GM19043 (cell line): ENCODE data around the gene MYEOV.

Experiments used
- ATAC-seq: cut with Tn5 transposase; IDR thresholded peaks from one replicate; pipeline ENCODE4 v1.9.1; 2021; ENCODE audit warnings: low read depth; ENCODE audit not compliant: unreplicated experiment

Gene MYEOV

DNA sequence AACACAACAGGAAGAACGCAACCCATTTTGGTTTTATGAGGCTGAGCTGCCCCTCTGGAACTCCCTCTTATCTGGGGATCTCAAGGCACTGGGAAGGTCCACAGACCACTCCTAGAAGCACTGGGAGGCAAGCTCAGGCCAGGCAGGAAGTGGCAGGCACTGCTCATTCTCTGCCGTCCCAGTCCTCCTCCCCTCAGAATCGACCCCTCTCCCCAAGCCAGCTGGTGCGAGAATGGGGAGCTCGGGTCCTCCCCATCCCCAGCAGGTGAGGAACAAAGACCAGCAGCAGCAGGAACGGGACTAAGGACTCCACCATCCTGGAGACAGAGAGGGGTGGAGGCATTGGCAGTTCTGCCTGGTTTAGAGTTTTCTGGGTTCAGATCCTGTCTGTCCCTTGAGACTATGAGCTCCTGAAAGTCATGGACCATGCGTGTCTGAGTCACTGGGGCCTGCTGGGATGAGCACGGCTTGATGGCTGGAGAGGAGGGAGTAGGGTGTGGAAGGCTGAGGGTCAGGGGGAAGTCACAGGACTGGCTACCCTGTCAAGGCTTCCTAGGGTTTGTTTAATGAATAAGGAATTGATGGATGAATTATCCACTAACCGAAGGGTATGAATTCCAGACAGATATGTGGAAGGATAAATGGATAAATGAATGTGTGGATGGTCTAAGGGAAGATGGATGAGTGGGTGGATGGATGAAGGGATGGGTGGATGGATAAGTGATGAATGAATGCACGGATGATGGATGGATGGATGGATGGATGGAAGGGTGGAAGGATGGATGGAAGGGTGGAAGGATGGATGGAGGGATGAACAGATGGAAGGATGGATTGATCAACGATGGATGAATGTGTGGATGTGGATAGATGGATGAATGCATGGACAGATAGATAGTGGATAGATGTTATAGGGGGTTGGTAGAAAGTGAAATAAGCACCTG lies 6.4 kb downstream of the MYEOV start:
- ATAC-seq = no peak

DNA sequence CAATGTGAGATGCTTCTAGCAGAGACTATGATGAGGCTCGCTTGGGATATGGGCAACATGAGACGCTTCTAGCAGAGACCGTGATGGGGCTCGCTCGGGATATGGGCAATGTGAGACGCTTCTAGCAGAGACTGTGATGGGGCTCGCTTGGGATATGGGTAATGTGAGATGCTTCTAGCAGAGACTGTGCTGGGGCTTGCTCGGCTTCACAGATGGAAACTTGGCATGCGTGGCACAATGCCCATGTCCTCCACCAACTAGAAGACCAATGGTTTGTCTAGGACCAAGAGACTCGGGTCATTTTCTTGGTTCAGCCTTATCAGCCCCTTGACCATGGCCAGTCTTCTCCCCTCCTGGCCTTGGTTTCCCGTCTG lies 7.1 kb downstream of the MYEOV start:
- ATAC-seq = no peak

DNA sequence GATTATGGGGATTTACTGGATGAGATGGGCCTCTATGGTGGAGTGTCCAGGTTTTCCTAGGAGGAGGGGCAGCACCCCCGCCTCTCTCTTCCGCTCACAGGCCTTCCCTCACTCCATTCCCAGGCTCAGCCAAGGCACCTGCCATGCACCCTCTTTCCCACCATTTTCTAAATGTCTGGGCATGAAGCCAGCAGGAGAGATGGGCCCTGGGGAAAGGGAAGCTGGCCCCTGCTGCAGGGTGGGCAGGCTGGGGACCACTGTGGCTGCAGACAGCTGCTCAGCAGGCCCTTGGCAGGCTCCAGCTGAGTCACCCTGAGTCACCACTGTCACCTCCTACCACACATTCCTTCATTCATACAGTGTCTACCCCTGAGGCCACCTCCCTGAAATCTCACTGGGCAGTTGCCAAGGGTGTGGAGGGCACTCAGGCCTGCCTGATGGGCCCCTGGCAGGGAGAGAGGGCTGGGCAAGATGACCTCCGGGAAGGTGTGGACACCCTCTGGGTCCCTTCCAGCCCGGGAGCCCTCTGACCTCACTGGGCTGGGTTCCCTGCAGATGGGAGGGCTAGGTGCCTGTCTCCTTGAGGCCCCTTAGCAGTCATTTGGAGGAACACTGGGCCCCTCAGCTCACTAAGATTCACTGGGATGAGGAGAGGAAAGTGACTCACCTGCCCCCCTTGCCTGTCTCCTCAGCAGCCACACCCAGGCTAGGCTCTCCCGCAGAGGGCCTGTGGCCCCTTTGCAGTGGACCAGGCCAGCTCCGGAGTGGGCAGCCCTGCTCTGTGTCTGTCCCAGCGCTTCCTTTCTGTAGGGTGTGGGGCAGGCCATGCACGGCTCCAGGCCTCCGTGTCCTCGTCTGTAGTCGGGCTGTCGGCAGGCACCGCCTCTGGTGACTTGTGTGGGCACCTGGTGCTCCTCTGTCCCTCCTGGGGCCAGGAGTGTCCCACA lies 7.8 kb downstream of the MYEOV start:
- ATAC-seq = no peak

DNA sequence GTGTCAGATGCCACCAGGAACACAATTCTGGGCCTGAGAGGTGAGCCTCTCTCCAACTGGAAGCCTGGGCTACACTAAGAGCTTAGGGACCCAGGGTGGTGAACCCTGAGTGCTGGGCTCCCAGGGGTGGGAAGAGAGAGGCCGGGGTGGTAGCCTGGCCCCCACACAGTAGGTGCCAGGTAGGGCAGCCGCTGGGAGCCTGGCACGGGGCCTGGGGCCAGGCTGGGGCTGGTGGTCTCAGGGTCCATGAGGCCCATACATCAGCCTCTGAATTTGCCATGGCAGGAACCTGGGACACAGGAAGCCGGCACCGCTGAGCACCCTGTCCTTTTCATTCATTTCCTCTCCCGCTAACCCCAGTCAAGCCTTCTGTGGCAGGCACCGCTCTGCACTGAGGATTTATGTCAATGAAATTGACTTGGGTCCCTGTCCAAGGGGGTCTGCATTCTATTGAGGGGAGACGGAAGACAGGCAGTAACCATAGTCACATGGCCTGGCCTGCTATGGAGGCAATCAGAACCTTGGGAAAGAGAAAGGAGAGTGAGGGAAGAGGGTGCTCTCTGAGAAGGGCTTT lies 8.6 kb downstream of the MYEOV start:
- ATAC-seq = no peak

DNA sequence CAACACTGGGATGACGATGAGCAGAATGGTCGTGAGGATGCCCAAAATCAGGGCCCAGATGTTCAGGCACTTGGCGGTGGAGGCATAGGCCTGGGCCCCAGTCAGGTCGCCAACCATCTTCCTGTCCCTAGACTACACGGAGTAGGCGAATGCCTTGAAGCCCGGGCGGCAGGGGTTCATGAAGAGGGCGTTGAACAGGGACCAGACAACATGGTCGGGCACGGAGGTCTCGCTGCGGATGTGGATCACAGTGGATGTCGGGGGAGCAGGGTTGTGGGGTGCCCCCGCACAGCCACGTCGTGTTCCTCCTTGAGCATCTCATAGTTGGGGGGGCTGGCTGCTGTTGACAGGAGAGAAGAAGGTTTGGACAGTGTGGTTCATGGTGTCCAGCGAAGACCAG lies 9.5 kb downstream of the MYEOV start:
- ATAC-seq = no peak

DNA sequence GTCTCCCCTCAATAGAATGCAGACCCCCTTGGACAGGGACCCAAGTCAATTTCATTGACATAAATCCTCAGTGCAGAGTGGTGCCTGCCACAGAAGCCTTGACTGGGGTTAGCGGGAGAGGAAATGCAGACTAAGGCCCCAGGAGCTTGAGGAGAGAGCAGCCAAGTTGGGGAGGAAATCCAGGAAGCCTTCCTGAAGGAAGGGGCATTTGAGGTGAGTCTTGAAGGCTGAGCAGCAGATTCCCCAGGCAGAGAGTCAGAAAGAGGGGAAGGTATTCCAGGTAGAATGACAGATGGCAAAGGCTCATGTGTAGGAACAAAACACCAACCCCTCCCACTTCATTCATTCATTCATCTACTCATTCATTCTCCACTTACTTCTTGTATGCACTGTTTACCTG lies 10.3 kb downstream of the MYEOV start:
- ATAC-seq = no peak

DNA sequence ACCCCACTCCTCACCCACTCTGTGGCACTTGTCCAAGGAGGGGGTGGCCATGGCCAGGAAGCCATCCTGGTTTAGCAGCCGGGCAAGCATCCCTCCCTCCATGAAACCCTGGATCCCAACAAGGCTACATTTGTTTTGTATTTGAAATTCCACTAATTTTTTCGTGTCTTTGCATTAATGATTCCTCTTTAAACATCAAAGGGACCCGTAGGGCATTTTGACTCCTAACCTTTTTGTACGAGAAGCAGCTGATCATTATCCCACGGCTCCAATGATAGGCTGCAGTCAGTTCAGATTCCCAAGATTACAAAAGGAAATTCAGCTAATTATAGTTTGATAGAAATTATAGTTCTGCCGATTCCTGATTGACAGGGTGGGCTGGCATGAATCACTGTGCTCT lies 10.7 kb downstream of the MYEOV start:
- ATAC-seq = no peak

DNA sequence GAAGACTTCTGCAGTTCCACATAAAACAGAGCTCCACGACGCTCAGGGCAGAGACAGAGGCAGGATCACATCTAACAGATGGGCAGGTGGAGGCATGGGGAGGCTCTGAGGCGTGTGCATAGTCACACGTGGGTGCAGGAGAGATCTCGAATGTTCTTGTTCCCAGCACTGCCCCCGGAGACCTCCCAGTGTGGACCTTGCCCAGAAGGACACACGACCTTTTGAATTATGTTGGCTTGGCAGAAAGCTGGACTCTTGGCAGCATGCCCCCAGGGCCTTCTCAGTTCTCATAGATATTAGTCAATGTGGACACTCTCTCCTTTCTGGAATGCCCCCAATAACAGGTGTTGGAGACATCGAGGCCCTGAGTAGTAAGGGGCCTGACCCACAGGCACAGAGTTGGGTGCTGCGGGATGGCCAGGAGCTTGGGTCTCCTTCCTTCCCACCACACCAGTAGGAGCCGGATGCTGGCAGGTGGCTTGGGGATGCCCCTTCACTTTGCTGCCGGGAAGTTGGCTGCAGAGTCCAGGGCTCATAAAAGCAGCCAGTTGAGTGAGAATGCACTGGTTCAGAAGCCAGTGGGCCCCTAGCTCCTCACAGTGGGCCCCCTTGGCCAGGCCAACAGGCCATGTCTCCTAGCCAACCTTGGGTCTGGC lies 12.1 kb downstream of the MYEOV start:
- ATAC-seq = no peak

DNA sequence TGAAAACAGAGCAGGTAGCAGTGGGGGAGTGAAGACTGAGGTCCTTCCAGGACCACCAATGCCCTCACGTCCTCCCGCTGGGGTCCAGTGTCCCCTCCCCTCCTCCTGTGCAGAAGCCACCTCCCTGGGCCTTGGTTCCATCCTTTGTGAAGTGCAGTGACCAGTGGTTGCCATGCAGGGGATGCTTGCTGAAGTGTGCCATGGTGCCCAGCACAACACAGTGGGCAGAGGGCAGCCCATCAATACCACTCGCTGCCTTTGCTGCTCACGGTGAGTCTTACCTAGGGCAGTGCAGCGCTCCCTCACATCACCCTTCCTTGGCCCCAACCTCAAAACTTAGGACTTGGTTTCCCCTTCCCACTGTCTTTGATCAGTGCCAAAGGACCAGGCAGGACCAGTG lies 12.9 kb downstream of the MYEOV start:
- no peak for ATAC-seq

DNA sequence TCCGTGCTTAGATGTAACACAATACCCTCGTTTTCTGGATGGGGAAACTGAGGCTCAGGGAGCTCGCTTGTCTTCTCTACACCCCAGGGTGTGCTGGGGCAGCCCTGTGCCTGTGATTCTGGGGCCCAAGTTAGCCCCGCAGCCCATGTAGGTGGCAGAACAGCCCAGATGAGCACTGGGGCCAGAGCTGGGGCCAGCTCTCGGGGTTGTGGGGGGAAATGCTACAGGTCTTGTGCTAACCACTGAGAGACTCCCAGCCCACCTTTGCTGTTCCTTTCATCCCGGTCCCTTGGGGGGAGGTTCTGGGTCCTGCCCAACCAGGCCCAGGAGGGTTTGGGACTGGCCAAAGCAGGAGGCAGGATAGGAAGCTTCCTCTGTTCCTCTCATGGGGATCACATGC lies 13.5 kb downstream of the MYEOV start:
- no peak for ATAC-seq

DNA sequence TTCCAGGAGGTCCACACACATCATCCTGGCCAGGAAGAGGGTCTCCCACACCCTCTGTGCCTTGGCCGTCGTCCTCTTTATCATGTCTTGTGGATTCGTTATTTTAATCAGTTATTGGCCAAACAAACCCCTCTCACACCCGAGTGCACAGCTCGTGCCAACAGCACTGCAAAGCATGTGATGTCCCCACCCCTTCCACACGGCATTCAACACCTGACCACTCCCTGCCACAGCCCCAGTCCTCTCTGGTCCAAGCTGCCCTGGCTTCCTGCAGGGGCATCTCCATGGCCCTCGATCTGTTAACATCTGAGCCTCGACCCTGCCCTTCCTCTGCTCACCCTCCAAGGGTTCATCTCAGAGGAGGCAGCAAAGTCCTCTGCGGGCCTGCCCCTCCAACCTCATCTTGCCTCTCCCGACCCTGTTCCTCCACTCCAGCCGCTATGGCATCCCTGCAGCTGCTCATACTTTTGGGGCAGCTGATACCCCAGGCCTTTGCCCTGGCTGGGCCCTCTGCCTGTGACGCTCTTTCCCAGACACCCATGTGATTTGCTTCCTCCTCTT lies 14.0 kb downstream of the MYEOV start:
- ATAC-seq = no peak

DNA sequence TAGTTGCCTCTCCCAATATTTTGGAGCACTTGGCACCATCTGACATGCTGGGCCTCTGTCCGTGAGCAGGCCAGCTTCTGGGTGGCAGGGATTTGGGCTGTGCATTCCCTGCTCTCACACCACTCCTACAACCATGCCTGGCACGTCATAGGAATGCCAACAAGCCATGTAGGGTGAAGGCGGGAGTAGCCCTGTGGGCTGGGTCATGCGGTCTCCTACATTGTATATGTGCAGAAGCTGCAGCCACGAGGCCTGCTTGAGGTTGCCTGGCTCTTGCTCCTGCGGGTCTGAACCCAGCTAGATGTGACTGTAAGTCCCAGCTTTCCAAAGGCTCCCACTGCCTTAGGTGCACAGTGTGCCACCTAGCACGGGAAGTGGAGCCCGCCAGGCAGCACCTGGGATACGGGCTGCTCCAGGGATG lies 14.5 kb downstream of the MYEOV start:
- no peak for ATAC-seq

DNA sequence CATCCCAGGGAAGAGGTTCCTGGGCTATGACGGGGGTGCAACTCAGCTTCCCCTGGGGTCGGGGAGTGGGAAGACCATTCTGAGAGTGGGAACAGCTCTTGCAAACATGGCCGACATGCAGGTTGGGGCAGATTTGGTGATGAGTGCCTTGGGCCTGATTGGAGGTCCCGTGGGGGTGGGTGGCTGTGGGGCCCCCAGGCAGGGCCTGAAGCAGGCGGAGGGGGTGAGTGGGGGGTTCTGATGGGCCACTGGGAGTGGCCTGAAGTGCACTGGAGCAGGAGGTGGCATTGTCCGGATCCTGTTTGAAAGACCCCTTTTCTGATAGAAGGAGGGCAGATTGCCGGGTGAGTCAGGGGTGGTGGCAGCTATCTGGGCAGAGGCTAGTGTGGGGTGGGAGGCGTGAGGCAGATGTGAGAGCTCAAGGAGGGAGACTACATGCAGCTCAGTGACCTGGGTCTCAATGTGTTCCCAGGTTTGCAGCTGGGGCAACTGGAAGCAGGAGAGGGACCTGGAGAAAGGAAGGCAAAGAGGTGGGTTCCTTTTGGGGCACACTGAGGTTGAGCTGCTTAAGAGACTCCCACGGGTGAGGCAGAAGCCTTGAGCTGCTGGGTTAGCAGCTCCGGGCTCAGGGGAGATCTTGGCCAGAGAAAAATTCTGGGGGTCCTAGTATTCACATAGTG lies 15.1 kb downstream of the MYEOV start:
- ATAC-seq = no peak

DNA sequence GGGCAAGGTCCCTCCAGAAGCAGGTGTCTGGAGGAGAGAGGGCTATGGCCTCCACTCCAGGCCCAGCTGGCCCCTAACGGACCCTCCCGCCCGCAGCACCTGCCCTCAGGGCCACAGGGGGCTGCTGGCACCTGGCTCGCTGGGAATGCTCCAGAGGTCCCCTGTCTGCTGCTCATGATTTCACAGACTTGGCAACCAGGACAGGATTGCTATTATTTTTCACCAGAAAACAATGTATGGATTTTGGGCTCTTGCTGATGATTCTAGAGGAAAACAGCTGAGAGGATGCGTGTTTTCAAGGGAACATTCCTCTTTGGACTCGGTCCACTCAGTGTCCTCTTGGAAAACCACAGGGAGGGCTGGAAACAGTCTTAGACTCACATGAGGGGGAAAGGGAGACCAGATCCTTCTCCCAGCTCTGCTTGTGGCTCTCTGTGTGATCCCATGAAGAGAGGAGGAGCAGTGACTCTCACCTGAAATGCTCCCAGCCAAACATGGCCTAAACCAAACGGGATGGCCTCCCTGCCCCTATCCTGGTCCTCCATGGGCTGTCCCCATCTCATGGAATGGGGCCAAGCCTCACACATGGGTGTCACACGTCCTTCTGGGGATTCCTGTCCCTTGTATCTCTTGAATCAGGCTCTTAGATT lies 15.8 kb downstream of the MYEOV start:
- no peak for ATAC-seq

DNA sequence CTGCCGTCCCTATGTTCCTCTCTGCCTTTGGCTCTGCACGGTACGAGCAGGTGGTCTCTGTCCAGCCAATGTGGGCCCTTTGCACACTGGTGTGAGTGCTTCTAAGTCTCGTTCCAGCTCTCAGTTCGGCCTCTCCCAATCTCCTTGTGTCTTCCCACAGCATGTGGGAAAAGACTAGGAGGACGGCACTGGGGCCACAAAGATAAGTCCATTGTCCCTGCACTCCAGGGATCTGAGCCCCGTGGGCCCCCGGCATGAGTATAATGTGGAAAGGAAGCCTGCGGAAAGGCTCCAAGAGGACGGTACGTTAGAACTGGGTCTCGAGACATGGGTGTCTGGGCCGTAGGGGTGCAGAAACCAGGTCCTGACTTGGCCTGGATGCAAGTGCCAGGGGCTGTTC lies 16.4 kb downstream of the MYEOV start:
- no peak for ATAC-seq

DNA sequence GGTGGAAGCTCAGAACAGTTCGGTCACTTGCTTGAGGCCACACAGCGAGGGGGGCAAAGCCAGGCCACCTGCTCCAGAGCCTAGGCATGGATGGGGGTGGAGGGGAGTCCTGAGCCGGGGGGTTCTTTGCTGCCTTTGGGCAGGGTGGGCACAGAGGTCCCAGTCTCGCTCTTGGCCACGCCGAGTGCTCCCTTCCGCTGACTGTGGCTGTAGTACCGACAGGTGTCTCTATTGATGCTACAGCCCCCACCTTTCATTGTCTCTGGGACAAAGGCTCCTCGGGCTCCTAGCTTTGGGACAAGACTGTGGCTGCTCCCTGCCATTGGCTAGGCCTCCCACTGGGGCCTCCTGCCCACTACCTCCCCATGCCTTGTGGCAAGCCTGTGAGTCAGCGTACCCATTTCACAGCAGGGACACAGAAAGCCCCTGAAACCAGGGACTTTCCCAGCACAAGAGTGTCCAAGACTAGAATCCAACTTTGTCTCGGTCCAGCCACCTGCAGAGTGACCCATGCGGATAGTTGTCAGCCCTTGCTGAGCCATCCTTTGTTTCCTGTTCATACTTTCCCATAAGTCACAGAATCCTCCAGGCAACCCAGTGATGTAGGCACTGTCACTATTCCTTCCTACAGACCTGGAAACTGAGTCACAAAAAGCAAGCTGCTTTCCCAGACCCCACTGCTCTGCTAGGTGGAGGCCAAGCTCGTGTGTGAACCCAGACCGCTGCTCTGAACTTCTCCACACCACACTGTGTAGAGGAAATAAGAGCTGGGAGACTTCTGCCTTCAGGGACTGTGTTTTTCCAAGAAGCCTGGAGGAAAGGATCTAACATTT lies 17.2 kb downstream of the MYEOV start:
- ATAC-seq = no peak

DNA sequence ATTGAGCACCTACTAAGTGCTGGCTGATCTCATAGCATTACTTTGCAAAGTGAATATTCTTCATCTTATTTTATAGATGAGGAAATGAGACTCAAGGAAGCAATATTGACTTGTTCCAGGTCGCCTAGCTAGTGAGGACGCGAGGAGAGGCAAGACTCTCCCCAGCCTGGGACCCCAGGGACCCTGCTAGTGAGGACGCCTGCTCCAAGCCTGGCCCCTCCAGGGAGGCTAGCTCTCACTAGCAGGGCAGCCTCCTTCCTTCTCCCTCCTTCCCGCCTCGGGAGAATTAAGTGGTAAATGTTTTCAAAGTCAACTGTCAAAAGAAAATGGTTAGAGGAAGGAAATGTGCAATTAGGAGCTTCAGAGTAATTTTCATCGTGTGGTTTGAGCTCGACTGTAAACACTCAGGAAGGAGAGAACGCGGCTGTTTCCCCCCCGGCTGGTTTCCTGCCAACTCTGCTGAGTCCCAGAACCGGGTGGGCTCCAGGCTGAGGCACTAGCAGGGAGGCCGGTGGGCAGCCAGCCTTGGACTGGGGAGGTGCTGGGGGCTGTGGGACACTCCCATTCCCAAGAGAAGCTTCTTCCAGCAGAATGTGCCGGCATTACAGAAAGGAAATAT lies 17.9 kb downstream of the MYEOV start:
- ATAC-seq = no peak
